Stomach (tissue), 9 donors: ENCODE measurements around the gene MRPS18B. TPM values are rescaled to one million over a fixed set of nuclear protein-coding genes. Genes with fewer than 3 reads are reported as not detected.

Experiments used
- DNase-seq, 2 donors: peaks; one replicate each; pipeline versions ENCODE4 v3.0.0 to v3.0.0-alpha.2; 2013 to 2019
- H3K27ac ChIP-seq, 5 donors: fragments of 200-600 bp in 4 of 5; sonication (generic) in 4 of 5; one replicate each; pipeline ENCODE4 v1.5.1; 2013 to 2019; ENCODE audit warnings: mild to moderate bottlenecking in 1 of 5, moderate library complexity in 1 of 5
- H3K27me3 ChIP-seq, 3 donors: fragments of 200-600 bp; sonication (generic); one replicate each; pipeline ENCODE4 v1.5.1; 2017 to 2019; ENCODE audit warnings: mixed run types in 1 of 3
- H3K36me3 ChIP-seq, 4 donors: fragments of 200-600 bp; sonication (generic); 1 replicate in 3 of 4; 2 replicates in 1 of 4; pipeline ENCODE4 v1.5.1; 2016 to 2019
- H3K4me1 ChIP-seq, 4 donors: fragments of 200-600 bp; sonication (generic); one replicate each; pipeline ENCODE4 v1.5.1; 2016 to 2019
- H3K4me3 ChIP-seq, 4 donors: fragments of 200-600 bp; sonication (generic) in 3 of 4; one replicate each; pipeline ENCODE4 v1.5.1; 2016 to 2019; ENCODE audit warnings: mild to moderate bottlenecking in 1 of 4
- H3K9me3 ChIP-seq, 4 donors: fragments of 200-600 bp; sonication (generic); one replicate each; pipeline ENCODE4 v1.5.1; 2016 to 2019
- EP300 ChIP-seq: sonication (generic); formaldehyde crosslinking; IDR thresholded peaks from one replicate; pipeline ENCODE4 v1.6.1; 2017; ENCODE audit warnings: antibody characterized with exemption
- POLR2A ChIP-seq, 4 donors: fragments of 450-650 bp; IDR thresholded peaks; one replicate each; pipeline ENCODE4 v1.6.1; 2016; ENCODE audit warnings: antibody characterized with exemption in 4 of 4, control low read depth in 2 of 4, mild to moderate bottlenecking in 1 of 4, moderate library complexity in 1 of 4
- POLR2AphosphoS5 ChIP-seq, 3 donors: sonication (generic); formaldehyde crosslinking; IDR thresholded peaks; one replicate each; pipeline ENCODE4 v1.6.1; 2016; ENCODE audit warnings: antibody characterized with exemption in 3 of 3
- WGBS, 5 donors: extraction: QIAGEN DNeasy Blood & Tissue Kit in 3 of 5; methylation state at CpG; one replicate each; pipeline versions ENCODE4 v1.1.5 to v1.1.7; 2013 to 2018; 5-methylcytosine and 5-hydroxymethylcytosine counted together
- intact Hi-C: fragments of 100-400 bp; cut with DNase I; formaldehyde crosslinking; loops from one replicate; pipeline ENCODE4 v1.15.1; 2023; ENCODE audit warnings: low total_unique reads
- polyA plus RNA-seq, 3 donors: library from polyadenylated mRNA; stranded (reverse); fragments of 200-250 nt; gene quantifications; one replicate each; pipeline ENCODE4 v1.2.3, GENCODE V29; 2013
- total RNA-seq, 5 donors: library from RNA; depleted of rRNA; stranded (reverse); fragments of >200 nt; gene quantifications; one replicate each; pipeline versions ENCODE4 v1.1.0 to v1.2.3, GENCODE V29; 2014 to 2016
- TF ChIP-seq, protein P1 (sequence below), 7 experiments: fragments of 450-650 bp in 4 of 7; fragments of 200-600 bp in 3 of 7; sonication (generic) in 3 of 7; IDR thresholded peaks; one replicate each; pipeline ENCODE4 v1.5.1; 2016 to 2019; ENCODE audit warnings: antibody characterized with exemption in 7 of 7, control low read depth in 2 of 7, mild to moderate bottlenecking in 1 of 7
- donor health status: healthy with polysubstance abuse.
- donor health status: Bipolar disorder and iron deficiency.
- donor health status: healthy.

The MRPS18B gene
- total and polyA plus RNA-seq, 8 donors, result 6.4 to 71.2 (median 44.4) TPM

DNA sequence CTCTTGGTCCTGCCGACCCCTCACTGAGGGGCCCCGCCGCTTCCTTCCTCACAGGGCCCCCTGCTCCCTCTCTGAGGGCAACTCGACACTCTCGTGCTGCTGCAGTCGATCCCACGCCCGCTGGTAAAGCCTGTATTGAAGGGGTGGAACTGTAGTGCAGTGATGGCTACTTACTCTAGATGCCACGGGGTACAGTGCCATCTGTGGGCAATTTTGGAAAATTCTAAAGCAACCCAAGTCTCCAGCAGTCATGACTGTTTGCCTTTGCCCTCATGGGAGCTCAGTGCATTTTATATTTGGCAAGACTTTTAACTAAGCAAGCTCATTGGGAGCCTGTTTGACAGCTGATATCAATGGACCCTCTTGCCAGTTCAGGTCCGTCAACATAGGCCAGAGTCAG lies 22.8 kb downstream of the MRPS18B start:
- Histone ChIP-seq H3K27me3 (no peaks in the 10 kb centered on the region), H3K4me3 (no peak overlapping the region), H3K9me3 (no peaks in the 10 kb centered on the region), H3K27ac (no peak overlapping the region), H3K4me1 (no peaks in the 10 kb centered on the region), H3K36me3 (peaks cover 0 to 81% (median 68%) of the 10 kb centered on the region in 4 donors)
- no peak for DNase-seq
- intact Hi-C loops, result no loop called here
- no peak for TF ChIP-seq POLR2A (IDR thresholded peaks at IDR 0.05)
- no peak for TF ChIP-seq POLR2AphosphoS5 (IDR thresholded peaks at IDR 0.05)
- TF ChIP-seq, protein P1, sequence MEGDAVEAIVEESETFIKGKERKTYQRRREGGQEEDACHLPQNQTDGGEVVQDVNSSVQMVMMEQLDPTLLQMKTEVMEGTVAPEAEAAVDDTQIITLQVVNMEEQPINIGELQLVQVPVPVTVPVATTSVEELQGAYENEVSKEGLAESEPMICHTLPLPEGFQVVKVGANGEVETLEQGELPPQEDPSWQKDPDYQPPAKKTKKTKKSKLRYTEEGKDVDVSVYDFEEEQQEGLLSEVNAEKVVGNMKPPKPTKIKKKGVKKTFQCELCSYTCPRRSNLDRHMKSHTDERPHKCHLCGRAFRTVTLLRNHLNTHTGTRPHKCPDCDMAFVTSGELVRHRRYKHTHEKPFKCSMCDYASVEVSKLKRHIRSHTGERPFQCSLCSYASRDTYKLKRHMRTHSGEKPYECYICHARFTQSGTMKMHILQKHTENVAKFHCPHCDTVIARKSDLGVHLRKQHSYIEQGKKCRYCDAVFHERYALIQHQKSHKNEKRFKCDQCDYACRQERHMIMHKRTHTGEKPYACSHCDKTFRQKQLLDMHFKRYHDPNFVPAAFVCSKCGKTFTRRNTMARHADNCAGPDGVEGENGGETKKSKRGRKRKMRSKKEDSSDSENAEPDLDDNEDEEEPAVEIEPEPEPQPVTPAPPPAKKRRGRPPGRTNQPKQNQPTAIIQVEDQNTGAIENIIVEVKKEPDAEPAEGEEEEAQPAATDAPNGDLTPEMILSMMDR (IDR thresholded peaks at IDR 0.05), result no peak
- TF ChIP-seq EP300, result no peak
- 58 to 74% (median 71%) methylated on average over 10 of the region's 10 CpGs for WGBS, 5 donors

DNA sequence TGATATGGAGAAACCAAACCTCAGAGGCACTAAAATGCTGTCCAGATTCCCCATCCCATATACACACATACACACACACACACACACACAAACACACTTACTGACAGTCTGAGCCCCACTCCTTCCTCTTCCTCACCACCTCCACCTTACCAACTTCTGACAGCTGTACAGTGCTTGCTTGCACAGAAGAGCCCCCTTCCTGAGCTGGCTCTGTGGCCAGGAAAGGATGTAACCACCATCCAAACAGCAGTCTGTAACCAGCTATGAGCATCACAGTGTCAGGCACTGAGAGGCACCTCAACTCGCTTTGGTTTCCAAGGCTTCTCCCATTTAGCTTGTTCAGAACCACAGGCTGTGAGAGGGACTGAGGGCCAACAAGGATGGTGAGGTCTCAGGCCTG lies 23.4 kb downstream of the MRPS18B start:
- peaks cover 0 to 83% (median 72%) of the 10 kb centered on the region in 4 donors for H3K36me3 ChIP-seq
- no peaks in the 10 kb centered on the region for H3K9me3 ChIP-seq
- intact Hi-C loops, result no loop called here
- H3K4me1 ChIP-seq, result peaks cover under 1 to 6% (median 4%) of the 10 kb centered on the region in 4 donors
- no peak for DNase-seq
- H3K4me3 ChIP-seq, result no peak overlapping the region
- TF ChIP-seq POLR2AphosphoS5 (IDR thresholded peaks at IDR 0.05), result no peak
- H3K27ac ChIP-seq, result no peak overlapping the region
- H3K27me3 ChIP-seq, result no peaks in the 10 kb centered on the region
- WGBS, 5 donors, result 71 to 88% (median 83%) methylated on average over 1 of the region's 1 CpG

DNA sequence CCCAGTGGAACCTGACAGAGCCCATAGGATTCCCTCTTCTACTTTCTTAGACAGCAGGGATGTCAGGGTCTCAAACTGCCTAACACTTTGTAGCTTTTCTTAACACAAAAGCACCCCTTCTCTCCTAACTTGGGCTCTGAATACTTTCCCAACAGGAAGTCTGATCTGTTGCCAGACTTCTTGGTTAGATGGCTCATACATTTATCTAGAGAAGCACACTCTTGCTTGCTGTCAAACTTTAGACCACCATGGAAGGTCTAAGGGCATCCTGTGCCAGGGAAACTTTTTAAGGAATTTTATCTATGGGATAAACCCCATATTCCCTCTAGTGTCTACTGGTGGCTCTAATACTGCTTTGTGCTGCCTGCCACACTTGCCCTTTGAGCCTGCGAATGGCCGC lies 26.0 kb downstream of the MRPS18B start:
- TF ChIP-seq EP300, result no peak
- no peak for TF ChIP-seq POLR2AphosphoS5 (IDR thresholded peaks at IDR 0.05)
- no peak for DNase-seq

DNA sequence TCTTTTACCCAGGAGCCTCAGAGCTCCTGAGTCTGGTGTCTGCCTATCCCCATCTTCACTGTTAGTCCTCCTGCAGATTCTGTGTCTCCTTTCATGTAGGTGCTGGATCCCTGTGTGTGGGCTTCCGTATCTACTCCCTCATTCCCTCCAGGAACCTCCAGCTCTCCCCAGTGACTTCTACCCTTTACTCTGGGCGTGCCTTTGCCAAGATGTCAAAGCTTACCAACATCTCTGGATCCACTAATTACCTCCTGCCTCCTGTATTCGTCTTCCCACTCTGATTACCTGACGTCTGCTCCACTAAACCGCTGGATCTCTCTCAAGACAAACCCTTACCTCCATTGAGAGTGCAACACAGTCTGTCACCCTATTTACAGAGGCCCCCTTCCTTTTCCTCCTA lies 27.1 kb downstream of the MRPS18B start:
- Histone ChIP-seq H3K9me3 (no peaks in the 10 kb centered on the region), H3K4me1 (peaks cover 11 to 30% (median 26%) of the 10 kb centered on the region in 4 donors), H3K27me3 (no peaks in the 10 kb centered on the region), H3K27ac (no peak overlapping the region), H3K36me3 (peaks cover 0 to 68% (median 60%) of the 10 kb centered on the region in 4 donors), H3K4me3 (no peak overlapping the region)
- TF ChIP-seq POLR2AphosphoS5 (IDR thresholded peaks at IDR 0.05) (no peak), POLR2A (IDR thresholded peaks at IDR 0.05) (no peak), EP300 (no peak)
- TF ChIP-seq, protein P1 (IDR thresholded peaks at IDR 0.05), result no peak
- DNase-seq, result no peak
- WGBS, 5 donors, result 69 to 75% (median 70%) methylated on average over 5 of the region's 5 CpGs
- intact Hi-C loops, result no loop called here

More for the DNA sequence above, 26.0 kb downstream of the MRPS18B start:
- Histone ChIP-seq H3K27ac (no peak overlapping the region), H3K36me3 (peaks cover 0 to 68% (median 62%) of the 10 kb centered on the region in 4 donors), H3K27me3 (no peaks in the 10 kb centered on the region), H3K9me3 (no peaks in the 10 kb centered on the region), H3K4me3 (no peak overlapping the region), H3K4me1 (peaks cover 8 to 23% (median 22%) of the 10 kb centered on the region in 4 donors)
- WGBS, 5 donors, result 86 to 98% (median 97%) methylated on average over 2 of the region's 2 CpGs
- intact Hi-C loops, result no loop called here

DNA sequence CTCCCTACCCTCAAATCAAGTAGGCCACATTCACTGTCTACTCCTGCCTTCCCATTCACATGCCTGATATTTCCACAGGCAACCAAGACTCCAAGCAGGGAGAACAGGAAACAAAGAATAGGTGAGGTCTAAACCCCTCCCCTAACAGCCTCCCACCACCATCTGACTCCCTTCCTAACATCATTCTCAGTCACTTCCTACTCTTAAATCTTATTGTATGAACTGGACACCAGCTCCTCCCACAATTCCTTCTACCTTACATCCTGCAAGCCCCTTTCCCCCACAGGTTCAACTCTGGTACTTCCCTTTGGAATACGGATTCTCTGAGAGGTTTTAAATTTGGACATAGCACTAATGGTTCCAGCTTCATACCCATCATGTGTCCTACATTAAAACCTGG lies 28.3 kb downstream of the MRPS18B start:
- peaks cover 11 to 30% (median 26%) of the 10 kb centered on the region in 4 donors for H3K4me1 ChIP-seq
- H3K4me3 ChIP-seq, result peak overlapping the region in 2 of 4 donors; percentile 93 to 96
- TF ChIP-seq POLR2A (IDR thresholded peaks at IDR 0.05), result no peak
- TF ChIP-seq, protein P1 (IDR thresholded peaks at IDR 0.05), result no peak
- no peak for TF ChIP-seq EP300
- TF ChIP-seq POLR2AphosphoS5 (IDR thresholded peaks at IDR 0.05), result no peak
- H3K27me3 ChIP-seq, result no peaks in the 10 kb centered on the region
- H3K27ac ChIP-seq, result peak overlapping the region in 3 of 5 donors; percentile 93 to 98 (median 97)
- no peaks in the 10 kb centered on the region for H3K9me3 ChIP-seq
- 58 to 77% (median 68%) methylated on average over 1 of the region's 1 CpG for WGBS, 5 donors
- peaks cover 0 to 63% (median 60%) of the 10 kb centered on the region in 4 donors for H3K36me3 ChIP-seq
- intact Hi-C loops, result no loop called here
- no peak for DNase-seq
